Endothelial cell of umbilical vein (primary cell): ENCODE measurements around the gene PTRHD1. TPM values are rescaled to one million over a fixed set of nuclear protein-coding genes. Genes with fewer than 3 reads are reported as not detected.
"Not testable (repeated sequence)": the region's sequence is repeated elsewhere in the genome, so short reads cannot be mapped to it uniquely, and the experiment has no call there.

Experiments used
- BruUV-seq: library from RNA; stranded (reverse); fragments of 400-500 nt; replicated peaks from 2 replicates; lab custom pipeline; 2021; lab: Mats Ljungman, UMichigan
- CTCF ChIA-PET: fragments of 300-600, 350-600 bp; sonication (Branson Sonifier 250); formaldehyde crosslinking; loops from one replicate; lab custom pipeline; 2021; ENCODE audit warnings: antibody characterized with exemption, inconsistent platforms; lab: Charles Lee
- POLR2A ChIA-PET: fragments of 300-600, 350-600 bp; sonication (Branson Sonifier 250); formaldehyde crosslinking; loops from one replicate; lab custom pipeline; 2021; ENCODE audit warnings: antibody characterized with exemption, inconsistent platforms; lab: Charles Lee
- DNase-seq: peaks from one replicate; pipeline ENCODE4 v3.0.0-alpha.2; 2011; ENCODE audit warnings: low read depth, low spot score
- FAIRE-seq: peaks from 2 replicates; lab custom pipeline; 2011; peaks lifted over from hg19 to GRCh38; lab: Jason Lieb, UNC
- H2AFZ ChIP-seq: 2 replicates; pipeline ENCODE4 v1.6.0; 2012; ENCODE audit warnings: low read depth, low read length, control low read depth, inconsistent platforms
- H3K27ac ChIP-seq: 2 replicates; pipeline ENCODE4 v1.5.1; 2011; ENCODE audit warnings: low read depth, mild to moderate bottlenecking, control low read depth, low read length, moderate library complexity; ENCODE audit not compliant: insufficient read depth
- H3K27me3 ChIP-seq, 2 experiments: 2 replicates each; pipeline versions ENCODE4 v1.6.0 to v1.6.1; 2011; ENCODE audit warnings: low read length in 2 of 2, mixed read lengths in 1 of 2; ENCODE audit not compliant: control insufficient read depth in 2 of 2, insufficient read depth in 2 of 2
- H3K36me3 ChIP-seq, 2 experiments: 2 replicates in 1 of 2; 3 replicates in 1 of 2; pipeline ENCODE4 v1.5.1; 2011; ENCODE audit warnings: low read length in 2 of 2, mild to moderate bottlenecking in 1 of 2, moderate library complexity in 1 of 2; ENCODE audit not compliant: control insufficient read depth in 2 of 2, insufficient read depth in 2 of 2; ENCODE audit errors: extremely low read depth in 1 of 2
- H3K4me1 ChIP-seq: 3 replicates; pipeline ENCODE4 v1.5.1; 2011; ENCODE audit warnings: mild to moderate bottlenecking, low read length; ENCODE audit not compliant: control insufficient read depth, insufficient read depth; ENCODE audit errors: extremely low read depth
- H3K4me2 ChIP-seq: 2 replicates; pipeline ENCODE4 v1.6.1; 2011; ENCODE audit warnings: low read length, control low read depth, mixed read lengths; ENCODE audit not compliant: insufficient read depth
- H3K4me3 ChIP-seq, 3 experiments: fragments of 200-600 bp in 1 of 3; sonication (generic), shearing (Covaris generic) in 1 of 3; replicated peaks in 1 of 3; 2 replicates each; pipeline ENCODE4 v1.5.1; 2011 to 2016; ENCODE audit warnings: control low read depth in 3 of 3, low read length in 3 of 3, mild to moderate bottlenecking in 2 of 3, inconsistent platforms in 1 of 3, low read depth in 1 of 3, moderate library complexity in 1 of 3; ENCODE audit not compliant: insufficient read depth in 1 of 3
- H3K79me2 ChIP-seq: 2 replicates; pipeline ENCODE4 v1.6.0; 2012; ENCODE audit warnings: low read length, inconsistent platforms; ENCODE audit not compliant: control insufficient read depth, insufficient read depth
- H3K9ac ChIP-seq: replicated peaks from 2 replicates; pipeline ENCODE3; 2011; ENCODE audit warnings: low read length, control low read depth; ENCODE audit not compliant: insufficient read depth; ENCODE audit errors: extremely low read depth
- H3K9me1 ChIP-seq: replicated peaks from 3 replicates; pipeline ENCODE4 v1.6.0; 2011; ENCODE audit warnings: mild to moderate bottlenecking, low read length; ENCODE audit not compliant: control insufficient read depth, insufficient read depth; ENCODE audit errors: extremely low read depth
- H3K9me3 ChIP-seq: replicated peaks from 2 replicates; pipeline ENCODE4 v1.5.1; 2012; ENCODE audit warnings: low read length, inconsistent platforms; ENCODE audit not compliant: control insufficient read depth, insufficient read depth
- H4K20me1 ChIP-seq: replicated peaks from 2 replicates; pipeline ENCODE3; 2011; ENCODE audit warnings: mild to moderate bottlenecking, low read length; ENCODE audit not compliant: control insufficient read depth, insufficient read depth; ENCODE audit errors: extremely low read depth
- dilution Hi-C: fragments of 300-500 bp; cut with MboI; formaldehyde crosslinking; loops from one replicate; pipeline ENCODE4 v1.15.0; 2019; ENCODE audit warnings: low sequenced_read_pairs; ENCODE audit not compliant: extremely low pct_ligation_motif_present
- intact Hi-C: fragments of 100-400 bp; cut with micrococcal nuclease; formaldehyde crosslinking; loops from one replicate; pipeline ENCODE4 v1.10.0; 2022
- polyA plus RNA-seq, 4 experiments: library from polyadenylated mRNA; depleted of rRNA in 3 of 4; stranded (reverse) in 3 of 4; unstranded in 1 of 4; fragments of >200 nt; gene quantifications; 2 replicates each; pipeline versions ENCODE4 v1.2.1 to v1.2.3, GENCODE V29; 2011 to 2012; ENCODE audit warnings: missing spikeins in 1 of 4
- total RNA-seq: library from RNA; stranded (reverse); gene quantifications from 2 replicates; pipeline ENCODE4 v1.2.3, GENCODE V29; 2021

The PTRHD1 gene
- total and polyA plus RNA-seq, 2 donors (not counting 3 experiments of a cell fraction or from before 2014, with no cell fraction given): 41.1 to 68.8 TPM

GRCh38 chr2:24805811-24806660, 12.8 kb upstream of the PTRHD1 start:
- CTCF ChIA-PET: not testable (repeated sequence)

GRCh38 chr2:24800487-24800886, 7.3 kb upstream of the PTRHD1 start:
- H3K36me3 ChIP-seq, H3K9ac ChIP-seq, H3K9me3 ChIP-seq, H2AFZ ChIP-seq, H3K27ac ChIP-seq, DNase-seq, BruUV-seq, H3K4me3 ChIP-seq, POLR2A ChIA-PET, H3K27me3 ChIP-seq, CTCF ChIA-PET, FAIRE-seq, H3K4me1 ChIP-seq, H3K9me1 ChIP-seq, H4K20me1 ChIP-seq, intact Hi-C loops, dilution Hi-C loops, H3K4me2 ChIP-seq: not testable (repeated sequence)
- peaks cover 52% of the 10 kb centered on the region for H3K79me2 ChIP-seq

More at GRCh38 chr2:24805811-24806660, 12.8 kb upstream of the PTRHD1 start:
- dilution Hi-C loops, H3K27ac ChIP-seq, H3K9me3 ChIP-seq, POLR2A ChIA-PET, BruUV-seq, H3K9ac ChIP-seq, FAIRE-seq, H3K4me1 ChIP-seq, H3K27me3 ChIP-seq, intact Hi-C loops, DNase-seq, H2AFZ ChIP-seq, H3K4me3 ChIP-seq, H3K4me2 ChIP-seq, H4K20me1 ChIP-seq, H3K36me3 ChIP-seq, H3K9me1 ChIP-seq: not testable (repeated sequence)
- H3K79me2 ChIP-seq: peaks cover 59% of the 10 kb centered on the region
